ENCODE results near the gene NINL.

- no peak for TF ChIP-seq CTCF (IDR thresholded peaks at IDR 0.05; ENCODE audit: low read depth, low read length, missing input control)
- no peak for TF ChIP-seq YY1 (IDR thresholded peaks at IDR 0.05)
- TF ChIP-seq EGR1 (IDR thresholded peaks at IDR 0.05; ENCODE audit: low read depth in 2 of 2), result no peak
- TF ChIP-seq RAD21 (IDR thresholded peaks at IDR 0.05), result no peak
- TF ChIP-seq SP1 (IDR thresholded peaks at IDR 0.05), result no peak
- no peak for TF ChIP-seq HNF4G (IDR thresholded peaks at IDR 0.05)
- no peak for TF ChIP-seq REST (IDR thresholded peaks at IDR 0.05)
- TF ChIP-seq TAF1 (conservative IDR thresholded peaks at IDR 0.05), result no peak
- no peak for TF ChIP-seq GABPA (IDR thresholded peaks at IDR 0.05 in 1 of 2, conservative IDR thresholded peaks at IDR 0.05 in 1 of 2)
- TF ChIP-seq ATF3 (IDR thresholded peaks at IDR 0.05), result no peak
- TF ChIP-seq HNF4A (conservative IDR thresholded peaks at IDR 0.05), result no peak
- no peak for TF ChIP-seq MAX (IDR thresholded peaks at IDR 0.05)
- TF ChIP-seq FOXA1 (IDR thresholded peaks at IDR 0.05), result no peak
Observed at GRCh38 chr20:25459916-25460535, 125.3 kb downstream of the NINL start.

All from liver (tissue), 3 donors.